ENCODE data around the gene COG4.

COG4 gene

DNA sequence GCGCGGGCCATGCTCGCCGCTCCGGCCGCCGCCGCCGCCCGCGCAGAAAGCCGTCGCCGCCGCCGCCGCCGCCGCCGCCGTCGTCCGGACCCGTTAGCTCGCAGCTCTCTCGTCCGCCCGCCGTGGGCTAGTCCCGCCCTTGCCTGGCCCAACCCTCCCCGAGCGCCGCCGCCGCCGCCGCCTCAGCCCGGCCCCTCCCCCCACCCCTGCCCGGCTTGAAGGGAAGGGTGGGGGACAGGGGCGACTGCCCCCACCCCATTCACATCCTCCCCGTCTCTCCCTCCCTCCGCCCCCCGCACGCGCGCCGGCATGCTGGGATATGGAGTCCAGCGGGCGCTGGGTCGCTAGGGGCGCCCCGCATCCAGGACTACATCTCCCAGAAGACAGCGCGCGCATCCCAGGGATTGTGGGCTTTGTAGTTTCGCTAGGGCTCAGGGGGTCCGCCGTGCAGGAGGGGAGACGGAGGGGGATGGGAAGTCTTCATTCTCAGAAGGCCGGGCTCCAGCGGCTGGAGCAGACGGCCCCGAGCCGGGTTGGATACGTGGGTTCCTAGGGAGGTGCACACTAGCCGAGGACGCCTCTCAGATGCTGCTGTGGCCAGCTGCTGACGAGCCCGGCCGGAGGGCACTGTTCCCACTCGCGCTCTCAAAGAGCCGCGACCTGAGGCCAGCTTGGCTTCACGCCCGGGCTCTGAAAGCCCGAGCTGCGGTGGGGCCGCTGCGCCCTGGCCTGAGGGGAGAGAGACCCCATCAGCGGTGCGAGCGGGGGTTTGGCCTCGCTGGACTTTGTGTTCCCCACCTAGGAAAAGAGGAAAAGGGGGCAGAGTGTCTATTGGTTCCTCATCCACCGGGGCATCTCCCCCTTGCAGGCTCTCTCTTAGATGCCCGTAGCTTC is 84.1 kb downstream of the COG4 start, which contains the start of gene ST3GAL2:
Gene ST3GAL2, minus strand, starts transcription at position 132 of the 894 bp plus-strand sequence. CDS start 40,570 bp downstream, outside the sequence.
- peak within 1 kb of the TSS; percentile 1 to 93 (median 78) for H3K27ac ChIP-seq

GRCh38 chr16:70438585-70438968 is 84.8 kb downstream of the COG4 start:
- Histone ChIP-seq H3K4me3 (peak overlapping the region; percentile 55 to 74 (median 65)), H3K27ac (peak overlapping the region; percentile 1 to 93 (median 78))

More for the DNA sequence above, 84.1 kb downstream of the COG4 start, which contains the start of gene ST3GAL2:
- H3K4me3 ChIP-seq = peak within 1 kb of the TSS; percentile 55 to 74 (median 65)

GRCh38 chr16:70437582-70438557 is 85.5 kb downstream of the COG4 start:
- peak overlapping the region; percentile 1 to 93 (median 78) for H3K27ac ChIP-seq
- H3K4me3 ChIP-seq = peak overlapping the region; percentile 55 to 74 (median 65)

GRCh38 chr16:70437017-70437581 is 86.3 kb downstream of the COG4 start:
- Histone ChIP-seq H3K27ac (peak overlapping the region in 15 of 21 experiments; percentile 8 to 93 (median 80)), H3K4me3 (peak overlapping the region in 4 of 7 experiments; percentile 55 to 74 (median 63))

- Histone ChIP-seq H3K27ac (peak overlapping the region in 14 of 21 experiments; percentile 11 to 93 (median 54)), H3K4me3 (no peak overlapping the region)
These were observed 88.7 kb downstream of the COG4 start for GRCh38 chr16:70434484-70435260.

- Histone ChIP-seq H3K4me3 (no peak overlapping the region), H3K27ac (peak overlapping the region in 18 of 21 experiments; percentile 1 to 93 (median 63))
These were observed 89.8 kb downstream of the COG4 start for GRCh38 chr16:70433458-70434103.

- no peak overlapping the region for H3K4me3 ChIP-seq
These were observed 90.5 kb downstream of the COG4 start for GRCh38 chr16:70432723-70433457.

GRCh38 chr16:70432356-70432722 is 91.0 kb downstream of the COG4 start:
- H3K27ac ChIP-seq = peak overlapping the region in 16 of 21 experiments; percentile 1 to 93 (median 70)
- no peak overlapping the region for H3K4me3 ChIP-seq

More at GRCh38 chr16:70432723-70433457, 90.5 kb downstream of the COG4 start:
- H3K27ac ChIP-seq = peak overlapping the region in 19 of 21 experiments; percentile 1 to 93 (median 58)

DNA sequence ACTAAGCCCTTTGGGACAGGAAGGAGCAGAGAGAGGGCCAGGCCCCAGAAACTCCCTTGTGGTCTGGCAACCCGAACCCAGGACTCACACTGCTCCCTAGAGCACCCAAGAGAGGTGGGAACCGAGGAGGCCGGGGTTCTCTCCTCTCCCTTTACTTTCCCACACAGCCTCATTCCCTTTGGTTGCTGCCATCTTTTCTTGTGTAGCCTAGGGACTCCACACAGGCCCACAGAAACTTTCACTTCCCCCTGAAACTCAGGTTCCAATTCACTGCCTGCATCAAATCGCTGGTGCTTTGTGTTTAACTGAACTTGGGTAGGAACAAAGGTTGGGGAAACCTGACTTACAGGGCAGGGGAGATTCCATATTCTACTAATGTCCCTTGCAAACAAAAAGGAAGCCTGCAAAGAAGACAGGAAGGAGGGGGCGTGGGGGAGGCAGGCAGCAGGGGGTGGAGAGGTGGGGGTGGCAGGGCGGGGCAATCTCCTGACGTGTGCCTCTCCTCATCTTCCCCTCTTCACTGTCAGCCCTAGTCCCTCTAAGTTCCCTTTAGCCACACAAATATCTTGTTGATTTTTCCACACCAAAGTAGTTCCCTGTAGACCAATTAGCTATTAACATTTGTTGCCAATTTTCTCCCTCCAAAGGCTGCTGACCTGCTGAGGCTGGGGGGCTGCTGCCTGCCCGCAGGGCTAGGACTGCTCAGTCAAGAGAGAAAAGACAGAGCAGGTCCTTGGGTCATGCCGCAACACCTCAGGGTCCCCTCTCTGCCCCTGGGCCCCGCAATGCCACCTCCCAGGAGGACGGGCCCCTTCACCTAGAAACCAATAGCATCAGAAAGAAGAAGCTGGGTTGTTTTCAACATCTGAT is 92.5 kb downstream of the COG4 start:
- Histone ChIP-seq H3K4me3 (no peak overlapping the region), H3K27ac (peak overlapping the region in 20 of 21 experiments; percentile 33 to 93 (median 78))
